GM18909 (cell line): ENCODE data around the gene PSMD13.

ENCODE experiments used
- ATAC-seq: cut with Tn5 transposase; IDR thresholded peaks from one replicate; pipeline ENCODE4 v1.9.1; 2021; ENCODE audit warnings: mild to moderate bottlenecking; ENCODE audit not compliant: unreplicated experiment, poor library complexity

The PSMD13 gene

DNA sequence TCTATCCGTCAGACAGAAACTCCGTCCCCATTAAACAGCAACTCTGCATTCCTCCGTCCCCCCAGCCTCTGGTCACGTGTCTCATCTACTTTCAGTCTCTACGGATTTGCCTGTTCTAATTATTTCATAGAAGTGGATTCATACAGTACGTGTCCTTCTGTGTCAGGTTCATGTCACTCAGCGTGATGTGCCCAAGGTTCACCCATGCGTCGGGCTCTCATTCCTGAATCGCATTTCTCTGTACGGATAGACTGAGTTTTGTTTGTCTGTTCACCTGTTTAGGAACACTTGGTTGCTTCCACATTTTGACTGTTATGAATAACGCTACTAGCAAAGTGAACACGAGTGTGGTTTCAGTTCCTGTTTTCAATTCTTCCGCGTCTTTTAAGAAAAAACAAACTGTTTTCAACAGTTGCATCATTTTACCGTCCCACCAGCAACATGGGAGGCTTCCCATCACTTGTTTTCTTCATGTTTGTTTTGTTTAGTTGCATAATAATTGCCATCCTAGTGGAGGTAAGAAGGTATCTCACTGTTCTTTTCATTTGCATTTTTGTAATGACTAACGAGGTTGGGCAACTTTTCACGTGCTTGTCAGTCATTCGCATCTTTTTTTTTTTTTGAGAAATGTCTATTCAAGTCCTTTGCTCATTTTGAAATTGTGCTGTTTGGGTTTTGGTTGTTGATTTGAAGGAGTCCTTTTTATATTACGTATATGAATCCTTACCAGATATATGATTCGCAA lies 32.5 kb downstream of the PSMD13 start:
- peak; percentile 72 for ATAC-seq

DNA sequence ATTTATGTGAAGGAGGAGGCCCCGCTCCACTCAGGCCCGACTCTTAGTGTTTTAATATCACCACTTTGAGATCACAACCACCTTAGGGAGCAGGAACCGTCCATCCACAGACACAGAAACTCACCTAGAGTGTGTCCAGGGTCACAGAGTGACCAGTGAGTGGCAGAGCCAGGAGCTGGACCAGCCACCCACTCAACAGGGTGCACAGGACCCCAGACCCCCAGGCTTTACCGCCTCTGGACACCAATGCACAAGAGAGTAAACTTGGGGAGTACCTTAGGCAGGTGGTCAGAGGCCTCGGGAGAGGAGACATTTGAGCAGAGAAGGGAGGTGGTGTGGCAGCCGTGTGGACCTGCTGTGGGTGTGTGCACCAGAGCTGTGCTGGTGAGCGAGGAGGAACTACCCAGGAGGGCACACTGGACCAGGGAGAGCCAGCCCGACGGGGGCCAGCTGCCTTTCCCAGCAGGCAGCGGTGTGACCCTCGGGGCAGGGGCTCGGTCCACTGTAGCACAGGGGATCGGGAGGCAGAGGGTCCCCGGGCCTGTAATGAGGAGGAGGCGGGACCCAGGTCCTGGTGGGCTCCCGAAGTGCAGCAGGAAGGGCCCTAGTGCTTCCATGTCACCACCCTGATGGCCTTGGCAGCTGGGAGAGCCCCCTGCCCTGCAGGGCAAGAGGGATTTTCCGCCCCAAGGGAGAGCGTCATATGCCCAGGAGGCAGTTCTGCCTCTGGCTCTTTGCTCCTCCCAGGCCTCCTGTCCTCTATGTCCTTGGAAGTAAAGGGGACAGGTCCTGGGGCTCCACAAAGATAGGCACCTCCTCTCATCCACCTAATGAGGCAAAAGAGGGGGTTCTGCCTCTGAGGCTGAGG lies 33.9 kb downstream of the PSMD13 start:
- ATAC-seq = no peak

DNA sequence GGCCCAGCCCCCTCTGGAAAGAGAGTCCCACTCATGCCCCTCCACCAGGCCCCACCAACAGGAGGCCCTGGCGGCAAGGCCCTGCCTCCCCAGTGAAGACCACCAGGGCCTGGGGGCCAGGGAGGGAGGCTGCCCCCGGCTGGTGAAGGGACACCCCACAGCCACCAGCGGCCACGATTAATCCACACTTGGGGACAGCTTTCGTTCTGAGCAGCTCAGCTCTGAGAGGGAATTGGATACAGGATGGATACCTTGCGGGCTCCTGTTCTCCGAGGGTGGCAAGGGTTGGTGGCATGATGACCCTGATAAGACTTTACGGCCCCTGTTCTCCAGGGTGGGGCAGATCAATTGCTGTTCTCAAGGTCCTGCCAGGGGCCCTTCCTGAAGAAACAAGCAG lies 34.5 kb downstream of the PSMD13 start:
- ATAC-seq = no peak

DNA sequence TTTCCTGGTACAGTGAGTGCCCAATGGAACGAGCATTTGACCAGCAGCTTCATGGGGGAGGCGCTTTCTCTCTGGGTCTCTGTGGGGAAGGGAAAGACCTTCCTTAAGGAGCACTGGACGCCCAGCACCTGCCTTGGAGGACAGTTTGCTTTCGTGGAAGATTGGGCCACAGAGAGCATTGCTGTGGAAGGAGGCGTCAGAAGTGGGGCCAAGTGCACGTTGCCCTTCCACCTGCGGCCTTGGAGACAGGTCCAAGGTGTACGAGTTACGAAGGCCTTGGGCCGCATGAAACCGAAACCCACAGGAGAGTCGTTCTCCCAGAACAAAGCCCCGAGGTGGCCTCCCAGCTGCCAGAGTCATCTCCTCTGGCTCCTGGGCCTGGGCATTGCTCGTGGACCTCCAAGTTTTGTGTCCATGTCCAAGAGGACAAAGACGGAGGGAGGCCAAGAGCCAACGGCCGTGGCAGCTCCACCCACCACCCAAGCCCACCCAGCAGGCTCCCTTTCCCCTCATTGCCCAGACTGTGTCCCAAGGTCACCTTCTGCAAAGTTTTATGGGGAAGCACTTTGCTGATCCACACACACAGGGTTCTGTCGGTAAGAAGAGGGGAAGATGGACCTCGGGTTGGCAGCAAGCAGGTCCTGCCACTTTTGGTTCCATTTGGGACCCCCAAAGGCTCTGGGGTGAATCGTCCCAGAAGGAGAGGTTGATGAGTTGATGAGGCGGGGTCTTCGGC lies 35.6 kb downstream of the PSMD13 start:
- no peak for ATAC-seq

DNA sequence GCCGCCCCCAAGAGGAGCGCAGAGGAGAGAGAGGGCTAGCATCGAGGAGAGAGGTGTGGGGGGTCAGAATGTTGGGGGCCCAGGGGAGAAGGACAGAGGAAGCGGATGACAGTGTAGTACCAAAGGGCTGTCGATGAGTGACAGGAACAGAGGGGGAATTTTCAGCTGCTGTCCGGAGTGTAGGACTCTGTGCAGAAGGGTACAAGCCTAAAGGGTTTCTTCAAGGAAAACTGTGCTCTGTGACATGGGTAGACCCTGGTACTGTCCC lies 36.1 kb downstream of the PSMD13 start:
- no peak for ATAC-seq

DNA sequence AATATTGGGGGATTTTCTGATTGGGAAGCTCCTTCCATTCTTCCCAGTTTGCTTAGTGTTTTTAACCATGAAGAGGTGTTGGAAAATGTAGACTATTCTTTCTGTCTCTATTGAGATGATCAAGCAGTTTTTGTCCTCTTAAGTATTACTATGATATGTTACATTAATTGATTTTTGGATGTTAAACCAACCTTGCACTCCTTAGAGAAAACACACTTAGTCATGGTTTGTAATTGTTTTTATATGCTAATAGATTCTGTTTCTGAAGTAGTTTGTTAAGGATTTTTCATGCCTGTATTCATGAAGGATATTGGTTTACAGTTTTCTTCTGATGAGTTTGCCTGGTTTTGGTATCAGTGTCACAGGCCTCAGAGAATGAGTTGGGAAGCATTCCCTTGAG lies 39.4 kb downstream of the PSMD13 start:
- ATAC-seq = no peak

GRCh38 chr11:278001-278951 lies 41.5 kb downstream of the PSMD13 start, which contains the start of gene NLRP6:
TSS of gene NLRP6 (plus strand) at chr11:278407. CDS start at chr11:278570, 163 bp downstream.
- no peak for ATAC-seq

DNA sequence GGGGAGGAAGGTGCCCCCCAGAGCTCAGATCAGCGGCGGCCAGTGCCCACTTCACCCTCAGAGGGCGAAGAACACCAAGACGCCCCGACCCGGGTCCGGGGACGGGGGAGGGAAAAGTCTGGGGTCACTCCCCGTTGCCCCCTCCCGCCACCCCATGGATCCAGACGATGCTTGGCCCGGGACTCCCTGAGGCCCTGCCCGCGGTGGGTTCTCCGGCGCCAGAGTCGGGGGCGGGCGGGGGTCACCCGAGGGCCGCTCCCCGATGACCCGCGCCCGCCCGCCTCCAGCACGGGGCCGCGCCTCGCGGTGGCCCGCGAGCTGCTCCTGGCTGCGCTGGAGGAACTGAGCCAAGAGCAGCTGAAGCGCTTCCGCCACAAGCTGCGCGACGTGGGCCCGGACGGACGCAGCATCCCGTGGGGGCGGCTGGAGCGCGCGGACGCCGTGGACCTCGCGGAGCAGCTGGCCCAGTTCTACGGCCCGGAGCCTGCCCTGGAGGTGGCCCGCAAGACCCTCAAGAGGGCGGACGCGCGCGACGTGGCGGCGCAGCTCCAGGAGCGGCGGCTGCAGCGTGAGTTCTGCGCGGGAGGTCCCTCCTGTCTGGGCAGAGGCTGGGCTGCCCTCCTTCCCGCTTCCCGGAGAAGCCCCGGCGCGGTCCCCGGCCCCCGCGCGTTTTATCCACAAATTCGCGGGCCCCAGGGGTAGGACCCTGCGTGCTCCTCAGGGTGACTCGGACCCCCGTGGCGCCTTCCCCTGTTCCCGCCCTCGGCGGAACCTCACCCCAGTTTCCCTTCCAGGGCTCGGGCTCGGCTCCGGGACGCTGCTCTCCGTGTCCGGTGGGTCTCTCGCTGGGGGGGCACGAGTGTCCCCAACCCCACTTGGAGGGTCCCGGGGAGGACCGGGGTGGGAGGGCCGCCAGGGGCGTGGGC lies 42.5 kb downstream of the PSMD13 start:
- no peak for ATAC-seq

GRCh38 chr11:279966-280705 lies 43.4 kb downstream of the PSMD13 start:
- no peak for ATAC-seq

- ATAC-seq = no peak
Measured at GRCh38 chr11:280706-281485, 44.1 kb downstream of the PSMD13 start.

DNA sequence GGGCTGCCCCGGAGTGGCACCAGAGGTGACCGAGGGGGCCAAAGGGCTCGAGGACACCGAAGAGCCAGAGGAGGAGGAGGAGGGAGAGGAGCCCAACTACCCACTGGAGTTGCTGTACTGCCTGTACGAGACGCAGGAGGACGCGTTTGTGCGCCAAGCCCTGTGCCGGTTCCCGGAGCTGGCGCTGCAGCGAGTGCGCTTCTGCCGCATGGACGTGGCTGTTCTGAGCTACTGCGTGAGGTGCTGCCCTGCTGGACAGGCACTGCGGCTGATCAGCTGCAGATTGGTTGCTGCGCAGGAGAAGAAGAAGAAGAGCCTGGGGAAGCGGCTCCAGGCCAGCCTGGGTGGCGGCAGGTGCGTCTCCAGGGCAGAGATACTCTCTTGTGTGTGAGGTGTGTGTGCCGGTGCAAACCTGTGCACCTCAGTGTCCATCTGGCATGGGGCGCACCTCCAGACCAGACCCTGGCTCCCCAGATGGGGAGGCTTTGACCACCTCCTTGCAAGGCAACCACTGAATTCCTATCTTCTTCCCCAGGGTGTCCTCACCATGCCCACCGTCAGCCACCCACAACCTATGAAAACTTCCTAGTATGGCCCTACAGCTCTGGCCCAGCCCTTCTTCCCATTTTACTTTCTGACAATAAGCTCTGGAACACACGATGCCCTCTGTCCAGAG lies 44.8 kb downstream of the PSMD13 start:
- no peak for ATAC-seq

DNA sequence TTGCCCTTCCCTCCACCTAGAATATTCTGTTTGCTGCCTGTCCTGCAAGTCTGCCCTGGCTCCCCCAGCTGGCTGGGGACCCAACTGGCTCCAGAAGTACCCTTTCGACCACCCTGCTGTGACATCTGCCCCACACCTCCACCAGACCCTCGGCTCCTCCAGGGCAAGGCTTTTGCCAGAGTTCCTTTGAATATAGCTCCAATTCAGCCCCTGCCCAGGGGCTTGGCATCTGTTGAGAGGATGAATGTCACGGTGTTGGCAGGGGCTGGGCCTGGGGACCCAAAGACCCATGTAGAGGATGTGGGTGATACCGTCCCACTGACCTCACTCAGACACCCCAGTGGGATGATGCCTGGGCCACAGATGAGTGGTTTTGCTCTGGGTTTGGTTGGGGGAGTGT lies 45.4 kb downstream of the PSMD13 start:
- ATAC-seq = no peak

DNA sequence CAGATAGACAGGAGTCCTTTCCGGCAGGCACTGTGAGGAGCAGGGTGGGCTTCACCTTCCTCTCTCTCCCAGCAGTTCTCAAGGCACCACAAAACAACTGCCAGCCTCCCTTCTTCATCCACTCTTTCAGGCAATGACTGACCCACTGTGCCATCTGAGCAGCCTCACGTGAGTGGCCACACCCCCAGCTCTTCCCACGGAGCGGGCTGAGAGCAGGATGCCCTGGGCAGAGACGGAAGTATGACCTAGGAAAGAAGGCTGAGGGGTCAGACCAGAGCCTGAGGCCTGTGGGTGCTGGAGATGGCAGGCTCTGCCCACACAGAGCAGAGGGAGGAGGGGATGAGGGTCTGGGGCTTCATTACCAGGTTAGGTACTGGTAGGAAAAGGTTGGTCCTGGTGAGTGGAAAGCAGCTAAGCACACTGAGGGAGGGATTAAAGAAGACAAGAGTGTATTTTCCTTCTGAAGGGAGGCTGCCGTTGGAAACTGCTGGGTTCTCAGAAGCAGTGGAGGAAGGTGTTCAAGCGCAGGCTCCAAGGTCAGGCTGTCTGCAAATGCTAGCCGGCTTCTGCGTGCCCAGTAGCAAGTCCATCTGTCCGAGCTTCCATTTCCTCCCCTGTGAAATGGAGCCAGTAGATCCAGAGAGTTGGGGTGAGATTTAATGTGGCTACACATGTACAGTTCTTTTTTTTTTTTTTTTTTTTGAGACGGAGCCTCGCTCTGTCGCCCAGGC lies 46.0 kb downstream of the PSMD13 start:
- no peak for ATAC-seq

DNA sequence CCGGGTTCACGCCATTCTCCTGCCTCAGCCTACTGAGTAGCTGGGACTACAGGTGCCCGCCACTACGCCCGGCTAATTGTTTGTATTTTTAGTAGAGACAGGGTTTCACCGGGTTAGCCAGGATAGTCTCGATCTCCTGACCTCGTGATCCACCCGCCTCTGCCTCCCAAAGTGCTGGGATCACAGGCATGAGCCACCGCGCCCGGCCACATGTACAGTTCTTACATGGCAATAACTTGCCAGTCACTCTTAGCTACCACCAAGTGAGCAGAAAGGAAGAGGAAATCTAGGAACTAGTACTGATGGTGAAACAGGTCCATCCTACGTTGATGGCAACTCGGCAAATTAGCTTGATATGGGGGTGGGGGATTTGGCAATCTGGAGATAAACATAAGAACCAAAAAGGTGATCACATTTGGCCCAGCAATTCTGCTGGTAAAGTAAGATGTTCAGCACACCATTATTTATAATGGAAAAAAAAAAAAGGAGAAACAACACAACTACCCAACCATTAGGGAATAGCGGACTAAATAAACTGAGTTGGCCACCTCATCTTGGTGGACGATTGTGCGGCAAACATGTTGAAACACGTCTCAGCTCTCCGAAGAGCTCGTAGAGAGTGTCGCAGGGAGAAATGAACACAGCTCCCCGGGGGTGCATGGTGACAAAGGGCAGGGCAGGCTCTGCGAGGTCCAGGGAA lies 46.8 kb downstream of the PSMD13 start:
- ATAC-seq = no peak

GRCh38 chr11:284105-285020 lies 47.6 kb downstream of the PSMD13 start:
- ATAC-seq = no peak
